NCI-H2107 treated with DMSO at 0.1 percent for 48 hours (cell line): ENCODE measurements around the gene FANCF.

Experiments used
- DNase-seq: peaks from one replicate; lab custom pipeline; 2025; ENCODE audit not compliant: unreplicated experiment; lab: John Stamatoyannopoulos, UW

The FANCF gene

GRCh38 chr11:22626573-22627239 lies 1.1 kb upstream of the FANCF start:
- DNase-seq, result no peak

- DNase-seq, result peak; percentile 79
Measured at GRCh38 chr11:22624742-22625447, 728 bp downstream of the FANCF start.

- no peak for DNase-seq
Measured at GRCh38 chr11:22617868-22618267, 7.8 kb downstream of the FANCF start.

GRCh38 chr11:22603933-22604332 lies 21.7 kb downstream of the FANCF start:
- DNase-seq, result no peak

- DNase-seq, result no peak
Measured at GRCh38 chr11:22602504-22602903, 23.1 kb downstream of the FANCF start.

- no peak for DNase-seq
Measured at GRCh38 chr11:22599458-22599857, 26.2 kb downstream of the FANCF start.

GRCh38 chr11:22597062-22597461 lies 28.6 kb downstream of the FANCF start:
- no peak for DNase-seq

GRCh38 chr11:22584976-22585375 lies 40.6 kb downstream of the FANCF start:
- no peak for DNase-seq

- DNase-seq, result no peak
Measured at GRCh38 chr11:22583963-22584492, 41.6 kb downstream of the FANCF start.

- DNase-seq, result no peak
Measured at GRCh38 chr11:22582151-22582410, 43.5 kb downstream of the FANCF start.

- DNase-seq, result no peak
Measured at GRCh38 chr11:22581354-22582150, 44.1 kb downstream of the FANCF start.

- DNase-seq, result no peak
Measured at GRCh38 chr11:22577854-22578253, 47.8 kb downstream of the FANCF start.
